GM21825 (cell line): ENCODE measurements around the gene BROX.
A peak's percentile ranks its signal among the peaks of the same experiment; 100 is the strongest.
"Not testable (repeated sequence)": the region's sequence is repeated elsewhere in the genome, so short reads cannot be mapped to it uniquely, and the experiment has no call there.

Source experiments
- ATAC-seq: cut with Tn5 transposase; IDR thresholded peaks from one replicate; pipeline ENCODE4 v1.9.1; 2021; ENCODE audit warnings: mild to moderate bottlenecking, moderate library complexity; ENCODE audit not compliant: unreplicated experiment

BROX gene

DNA sequence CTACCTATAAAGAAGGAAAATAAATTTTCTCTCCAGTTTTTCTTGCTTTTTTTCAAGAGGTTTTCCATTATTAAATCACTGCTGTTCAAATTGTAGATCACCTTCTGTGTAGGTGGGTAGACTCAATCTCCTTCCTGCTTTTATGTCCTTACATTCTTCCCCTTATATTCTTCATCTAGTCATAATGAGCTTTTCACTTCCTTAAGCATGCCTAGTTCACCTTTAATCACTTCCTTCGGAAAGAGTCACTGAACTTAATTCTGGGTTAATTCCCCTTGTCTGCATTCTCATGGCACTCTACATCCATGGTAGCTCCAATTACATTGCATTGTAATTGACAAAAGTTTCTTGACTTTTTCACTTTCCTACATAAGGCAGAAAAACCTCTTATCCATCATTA is 18.5 kb downstream of the BROX start:
- no peak for ATAC-seq

DNA sequence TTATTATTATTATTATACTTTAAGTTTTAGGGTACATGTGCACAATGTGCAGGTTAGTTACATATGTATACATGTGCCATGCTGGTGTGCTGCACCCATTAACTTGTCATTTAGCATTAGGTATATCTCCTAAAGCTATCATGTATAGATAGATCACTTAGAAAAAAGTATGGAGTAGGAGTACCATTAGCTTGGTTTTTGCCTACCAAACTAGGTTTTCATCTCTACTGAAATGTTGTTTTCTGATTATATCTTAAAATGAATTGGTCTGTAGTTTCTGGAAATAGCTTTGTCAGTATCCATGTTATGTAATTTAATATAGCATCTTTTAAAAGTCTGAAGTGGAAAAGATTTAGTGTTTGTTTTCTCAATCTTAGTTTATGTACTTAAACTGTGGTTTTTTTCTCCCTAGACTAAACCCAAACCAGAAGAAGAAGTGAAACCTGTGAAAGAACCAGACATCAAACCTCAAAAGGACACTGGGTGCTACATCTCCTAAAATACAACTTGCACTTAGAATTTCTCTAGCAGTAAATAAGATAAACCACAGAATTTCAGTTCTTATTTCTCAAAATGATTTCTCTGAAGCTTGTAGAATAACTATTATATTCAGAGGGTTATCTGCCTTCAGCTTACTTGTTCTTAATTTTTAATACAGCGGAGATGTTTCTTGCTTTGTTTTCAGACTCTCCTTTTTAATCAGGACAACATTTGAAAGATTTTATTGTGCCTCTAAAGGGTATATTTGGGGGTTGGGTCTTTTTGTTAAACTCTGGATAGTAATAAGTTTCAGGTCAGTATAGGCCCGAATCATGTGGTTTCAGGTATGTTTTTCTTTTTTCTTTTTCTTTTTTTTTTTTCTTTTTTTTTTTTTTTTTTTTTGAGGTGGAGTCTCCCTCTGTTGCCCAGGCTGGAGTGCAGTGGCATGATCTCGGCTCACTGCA is 20.1 kb downstream of the BROX start:
- ATAC-seq, result peak; percentile 97

DNA sequence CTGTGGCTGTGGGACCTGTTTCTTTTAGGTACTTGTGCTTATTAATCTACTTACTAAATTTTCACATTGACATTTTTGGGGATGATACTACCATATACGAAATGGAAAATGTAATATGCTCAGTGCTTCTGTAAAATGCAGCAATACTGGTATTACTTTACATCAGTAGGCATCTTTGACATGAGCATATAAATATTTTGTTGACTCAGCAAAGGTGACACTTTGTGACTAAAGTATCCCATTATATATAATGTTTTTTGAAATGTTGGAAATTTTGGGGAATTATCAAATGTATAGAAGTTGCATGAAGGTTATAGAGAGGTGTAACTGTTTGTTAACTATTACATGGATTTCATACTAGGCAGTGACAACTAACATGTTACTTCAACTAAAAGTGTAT is 22.4 kb downstream of the BROX start:
- ATAC-seq, result no peak

- ATAC-seq, result no peak
Observed at GRCh38 chr1:222736470-222736869, 24.1 kb downstream of the BROX start.

- ATAC-seq, result no peak
Observed at GRCh38 chr1:222736972-222737371, 24.6 kb downstream of the BROX start, which contains the start of gene FAM177B. Gene FAM177B (plus strand): TSS chr1:222737202. CDS start chr1:222746546, 9,344 bp downstream.

GRCh38 chr1:222739465-222739864 is 27.1 kb downstream of the BROX start:
- no peak for ATAC-seq

- ATAC-seq, result no peak
Observed at GRCh38 chr1:222739929-222740328, 27.6 kb downstream of the BROX start.

DNA sequence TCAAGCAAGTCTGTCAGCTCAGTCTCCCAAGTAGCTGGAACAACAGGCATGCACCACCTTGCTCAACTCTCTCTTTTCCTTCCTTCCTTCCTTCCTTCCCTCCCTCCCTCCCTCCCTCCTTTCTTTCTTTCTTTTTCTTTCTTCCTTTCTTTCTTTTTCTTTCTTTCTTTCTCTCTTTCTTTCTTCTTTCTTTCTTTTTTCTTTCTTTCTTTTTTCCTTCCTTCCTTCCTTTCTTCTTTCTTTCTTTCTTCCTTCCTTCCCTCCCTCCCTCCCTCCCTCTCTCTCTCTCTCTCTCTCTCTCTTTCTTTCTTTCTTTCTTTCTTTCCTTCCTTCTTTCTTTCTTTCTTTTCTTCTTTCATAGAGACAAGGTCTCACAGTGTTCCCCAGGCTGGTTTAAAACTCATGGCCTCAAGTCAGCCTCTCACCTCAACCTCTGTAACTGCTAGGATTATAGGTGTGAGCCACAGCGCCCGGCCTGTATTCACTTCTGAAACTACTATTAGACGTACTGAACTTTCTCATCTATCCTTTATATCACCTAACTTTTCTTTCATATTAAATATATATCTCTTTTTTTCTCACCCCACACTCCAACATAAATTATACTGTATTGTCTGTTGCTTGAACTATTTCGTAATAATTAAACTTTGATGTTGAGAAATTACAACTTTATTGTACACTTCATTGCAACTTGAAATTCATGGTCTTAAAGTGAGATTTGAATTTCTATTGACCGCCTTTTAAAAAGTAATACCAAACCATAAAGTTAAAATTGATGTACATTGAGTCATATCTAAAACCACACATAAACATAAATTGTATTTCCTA is 29.5 kb downstream of the BROX start:
- ATAC-seq, result not testable (repeated sequence)

DNA sequence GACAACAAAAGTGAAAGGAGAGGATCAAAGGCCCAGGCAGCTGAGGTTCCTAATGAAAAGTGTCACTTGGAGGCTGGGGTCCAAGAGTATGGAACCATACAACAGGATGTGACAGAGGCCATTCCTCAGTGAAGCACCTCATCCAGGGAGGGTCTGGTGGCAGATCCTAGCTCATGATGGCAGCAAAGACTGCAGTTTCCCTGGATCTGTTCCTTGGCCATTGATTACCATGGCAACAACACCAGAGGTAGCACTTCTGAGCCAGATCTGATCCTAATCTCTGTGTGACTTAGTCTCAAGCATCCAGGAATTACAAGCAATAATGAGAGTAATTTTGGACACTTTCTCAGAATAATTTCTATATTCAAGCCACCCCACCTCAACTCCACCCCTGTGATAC is 37.6 kb downstream of the BROX start:
- no peak for ATAC-seq

GRCh38 chr1:222750651-222751050 is 38.3 kb downstream of the BROX start:
- ATAC-seq, result peak; percentile 86

GRCh38 chr1:222751255-222751654 is 38.9 kb downstream of the BROX start:
- no peak for ATAC-seq

DNA sequence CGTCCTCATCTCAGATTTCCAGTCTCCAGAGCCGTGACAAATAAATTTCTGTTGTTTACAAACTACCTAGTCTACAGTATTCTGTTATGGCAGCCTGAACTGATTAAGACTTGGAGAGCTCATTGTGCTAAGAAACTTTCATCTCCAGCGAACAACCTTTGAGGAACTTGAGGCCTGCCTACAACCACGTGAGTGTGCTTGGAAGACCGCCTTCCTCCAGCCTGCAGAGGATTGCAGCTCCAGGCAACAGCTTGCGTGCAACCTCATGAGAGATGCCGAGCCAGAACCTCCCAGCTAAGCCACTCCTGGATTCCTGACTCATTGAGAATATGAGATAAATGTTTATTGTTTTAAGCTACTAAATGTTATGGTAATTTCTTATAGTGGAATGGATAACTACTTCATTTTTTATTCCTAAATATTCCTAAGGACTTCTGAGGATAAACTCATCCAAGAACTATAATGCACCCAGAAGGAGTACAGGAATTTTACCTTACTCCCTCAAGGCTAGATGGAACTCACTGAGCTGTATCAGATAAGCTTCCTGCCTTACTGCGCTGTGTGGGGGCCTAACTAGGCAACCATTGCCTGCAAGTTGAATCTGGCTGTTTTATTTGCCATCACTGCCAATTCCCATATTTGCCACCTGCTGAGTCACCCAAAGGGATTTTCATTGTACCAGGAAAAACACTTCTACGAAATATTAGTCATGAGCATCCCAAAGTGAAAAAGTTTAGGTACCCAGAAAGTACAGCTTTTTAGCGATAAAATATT is 42.2 kb downstream of the BROX start:
- ATAC-seq, result no peak

- ATAC-seq, result no peak
Observed at GRCh38 chr1:222757646-222758268, 45.4 kb downstream of the BROX start.

GRCh38 chr1:222759451-222760035 is 47.2 kb downstream of the BROX start:
- no peak for ATAC-seq

- ATAC-seq, result no peak
Observed at GRCh38 chr1:222761083-222761482, 48.7 kb downstream of the BROX start.

DNA sequence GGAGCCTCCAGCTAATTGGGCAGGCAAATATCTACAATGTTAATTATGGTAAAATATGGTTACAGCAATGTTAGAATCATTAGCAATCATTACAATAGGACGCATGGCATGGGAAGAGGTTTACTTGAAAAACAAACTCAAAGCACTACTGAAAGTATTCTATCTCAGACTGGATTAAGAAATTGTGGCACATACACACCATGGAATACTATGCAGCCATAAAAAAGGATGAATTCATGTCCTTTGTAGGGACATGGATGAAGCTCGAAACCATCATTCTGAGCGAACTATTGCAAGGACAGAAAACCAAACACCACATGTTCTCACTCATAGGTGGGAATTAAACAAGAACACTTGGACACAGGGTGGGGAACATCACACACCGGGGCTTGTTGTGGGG is 49.8 kb downstream of the BROX start:
- not testable (repeated sequence) for ATAC-seq

DNA sequence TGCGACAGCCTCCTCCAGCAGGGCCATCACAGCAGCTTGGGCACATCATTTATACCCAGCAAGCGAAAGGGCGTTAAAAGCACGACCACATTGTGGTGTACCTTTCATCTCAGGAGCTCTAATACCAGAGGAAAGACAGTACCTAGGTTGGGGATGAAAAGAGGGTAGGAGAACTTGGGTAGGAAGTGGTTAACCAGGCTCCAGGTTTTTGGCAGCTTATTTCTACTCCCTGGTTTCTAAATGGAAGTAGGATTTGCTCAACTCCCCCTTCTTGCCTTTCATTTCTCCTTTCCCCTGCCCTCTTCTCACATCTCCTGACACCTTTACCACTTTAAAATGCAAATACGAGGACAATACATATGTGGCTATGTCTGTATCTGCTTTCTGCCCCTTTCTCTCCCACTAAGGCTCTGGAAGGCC is 54.8 kb downstream of the BROX start:
- ATAC-seq, result no peak

DNA sequence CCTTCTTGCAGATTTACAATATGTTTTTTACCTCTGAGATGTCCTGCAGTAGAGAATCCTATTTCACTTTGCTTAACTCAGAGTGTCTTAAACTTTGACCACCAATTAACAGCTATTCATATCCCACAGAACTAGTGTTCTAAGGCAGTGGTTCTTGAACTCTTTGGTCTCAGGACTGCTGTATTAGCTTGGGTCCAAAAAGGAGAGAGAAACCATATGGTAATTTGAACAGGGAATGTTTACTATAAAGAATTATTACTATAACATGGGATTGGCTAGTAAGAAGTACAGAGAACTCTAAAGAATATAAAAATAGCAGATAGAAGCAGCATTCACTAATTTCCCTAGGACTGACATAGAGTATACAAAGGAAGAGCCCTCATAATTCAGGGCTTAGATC is 56.2 kb downstream of the BROX start:
- no peak for ATAC-seq

- ATAC-seq, result no peak
Observed at GRCh38 chr1:222769181-222769580, 56.8 kb downstream of the BROX start.

DNA sequence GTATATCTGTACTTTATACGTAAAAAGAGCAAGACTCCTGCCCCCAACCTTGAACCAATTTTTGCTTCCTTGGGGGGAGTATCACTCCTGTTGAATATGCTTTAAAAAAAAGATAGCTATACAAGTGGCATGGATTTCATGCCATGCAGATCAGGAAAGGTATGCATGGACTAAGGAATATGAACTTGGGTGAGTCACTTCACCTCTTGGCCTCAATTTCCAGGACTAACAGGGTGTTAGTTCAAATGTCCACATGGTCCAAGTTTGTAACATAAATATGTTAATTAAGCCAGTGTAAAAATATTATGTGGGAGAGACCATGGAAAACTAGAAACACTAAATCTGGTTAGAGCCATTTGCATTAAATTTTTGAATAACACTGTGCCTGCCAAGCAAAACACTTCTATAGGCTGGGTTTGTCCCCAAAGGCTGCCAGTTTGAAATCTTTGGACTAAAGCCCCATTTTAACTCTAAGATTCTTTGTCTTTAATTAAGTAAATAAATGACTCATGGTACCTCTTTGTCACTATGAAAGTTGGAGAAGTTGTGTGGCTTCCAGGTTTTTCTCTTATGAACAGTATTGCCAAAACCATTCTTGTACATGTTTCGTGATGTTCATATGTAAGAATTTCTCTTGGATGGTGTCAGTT is 57.7 kb downstream of the BROX start:
- no peak for ATAC-seq
